Left lung (tissue), 10 donors: ENCODE measurements around the gene IQGAP3. TPM values are rescaled to one million over a fixed set of nuclear protein-coding genes. Genes with fewer than 3 reads are reported as not detected.

Experiments
- ATAC-seq: fragments of 200-7000 bp; cut with Tn5 transposase; one replicate; pipeline ENCODE4 v1.9.1; 2020; ENCODE audit warnings: moderate library complexity
- DNase-seq, 4 donors: peaks; one replicate each; pipeline ENCODE4 v3.0.0-alpha.2; 2013 to 2020
- H3K27ac ChIP-seq, 2 donors: fragments of 200-600 bp; sonication (generic) in 1 of 2; one replicate each; pipeline versions ENCODE4 v1.5.0 to v1.8.0; 2020 to 2021
- H3K27me3 ChIP-seq, 2 donors: fragments of 200-600 bp; sonication (generic) in 1 of 2; one replicate each; pipeline versions ENCODE4 v1.5.0 to v1.8.0; 2020 to 2021
- H3K36me3 ChIP-seq, 2 donors: fragments of 200-600 bp; sonication (generic) in 1 of 2; one replicate each; pipeline versions ENCODE4 v1.5.0 to v1.8.0; 2020 to 2021
- H3K4me1 ChIP-seq, 2 donors: fragments of 200-600 bp; one replicate each; pipeline ENCODE4 v1.8.0; 2021
- H3K4me3 ChIP-seq, 2 donors: fragments of 200-600 bp; sonication (generic) in 1 of 2; one replicate each; pipeline versions ENCODE4 v1.5.0 to v1.8.0; 2020 to 2021; ENCODE audit warnings: mild to moderate bottlenecking in 1 of 2
- H3K9me3 ChIP-seq, 2 donors: fragments of 200-600 bp; sonication (generic) in 1 of 2; one replicate each; pipeline versions ENCODE4 v1.5.0 to v1.8.0; 2020 to 2021
- CTCF ChIP-seq, 2 donors: fragments of 200-600 bp; sonication (generic) in 1 of 2; IDR thresholded peaks; one replicate each; pipeline versions ENCODE4 v1.5.0 to v1.8.0; 2021; ENCODE audit warnings: antibody characterized with exemption in 2 of 2
- intact Hi-C, 2 donors: fragments of 100-400 bp; cut with DNase I; formaldehyde crosslinking; loops; one replicate each; pipeline versions ENCODE4 v1.11.2 to v1.14.2; 2022
- polyA plus RNA-seq, 6 donors: library from polyadenylated mRNA; unstranded; fragments of 120-200 nt; gene quantifications; one replicate each; pipeline ENCODE4 v1.2.1, GENCODE V29; 2013; ENCODE audit not compliant: insufficient read length in 6 of 6
- total RNA-seq, 2 donors: library from RNA; stranded (reverse); fragmentation: NEBNext Ultra II Directional; extraction: Animal tissue kit (Norgen Biotek cat#: 25700); gene quantifications; one replicate each; pipeline ENCODE4 v1.2.1, GENCODE V29; 2021
- donor health status: DM: no; HTN: yes; CAD: no.
- donor health status: DM: no; HTN: no; CAD: no.

Gene IQGAP3
- total and polyA plus RNA-seq, 8 donors, result 2.8 to 26.7 (median 13.1) TPM

- DNase-seq, result no peak
- intact Hi-C loops, result no loop called here
- TF ChIP-seq CTCF (IDR thresholded peaks at IDR 0.05), result no peak
- Histone ChIP-seq H3K36me3 (peaks cover 0 to 20% of the 10 kb centered on the region in 2 donors), H3K27me3 (no peaks in the 10 kb centered on the region), H3K4me3 (no peak overlapping the region), H3K27ac (no peak overlapping the region), H3K9me3 (no peaks in the 10 kb centered on the region), H3K4me1 (no peaks in the 10 kb centered on the region)
- ATAC-seq, result no peak
Observed at GRCh38 chr1:156532374-156532773, 40.0 kb downstream of the IQGAP3 start.

DNA sequence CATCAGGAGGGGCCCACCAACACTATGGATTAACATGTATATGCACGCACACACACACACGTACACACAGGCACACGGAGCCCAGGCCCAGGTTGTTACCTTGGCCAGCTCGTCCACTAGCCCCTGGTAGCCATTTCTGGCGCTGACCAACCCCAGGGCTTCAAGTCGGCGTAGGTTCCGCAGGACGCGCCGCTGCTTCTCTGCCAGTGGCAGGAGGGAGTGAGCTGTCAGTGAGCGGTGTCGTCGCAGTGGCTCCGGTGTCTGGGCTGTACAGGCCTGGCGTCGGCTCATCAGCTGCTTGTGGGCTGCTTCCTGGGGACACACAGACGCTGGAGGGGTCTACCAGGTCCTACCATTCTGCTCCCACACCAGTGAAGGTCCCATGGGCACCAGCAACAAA, 42.4 kb downstream of the IQGAP3 start:
- Histone ChIP-seq H3K36me3 (peaks cover 0 to 20% of the 10 kb centered on the region in 2 donors), H3K4me1 (peaks cover 0 to 10% of the 10 kb centered on the region in 2 donors), H3K9me3 (no peaks in the 10 kb centered on the region), H3K27ac (no peak overlapping the region), H3K27me3 (no peaks in the 10 kb centered on the region), H3K4me3 (no peak overlapping the region)
- no peak for ATAC-seq
- DNase-seq, result no peak
- TF ChIP-seq CTCF (IDR thresholded peaks at IDR 0.05), result no peak
- intact Hi-C loops, result no loop called here

DNA sequence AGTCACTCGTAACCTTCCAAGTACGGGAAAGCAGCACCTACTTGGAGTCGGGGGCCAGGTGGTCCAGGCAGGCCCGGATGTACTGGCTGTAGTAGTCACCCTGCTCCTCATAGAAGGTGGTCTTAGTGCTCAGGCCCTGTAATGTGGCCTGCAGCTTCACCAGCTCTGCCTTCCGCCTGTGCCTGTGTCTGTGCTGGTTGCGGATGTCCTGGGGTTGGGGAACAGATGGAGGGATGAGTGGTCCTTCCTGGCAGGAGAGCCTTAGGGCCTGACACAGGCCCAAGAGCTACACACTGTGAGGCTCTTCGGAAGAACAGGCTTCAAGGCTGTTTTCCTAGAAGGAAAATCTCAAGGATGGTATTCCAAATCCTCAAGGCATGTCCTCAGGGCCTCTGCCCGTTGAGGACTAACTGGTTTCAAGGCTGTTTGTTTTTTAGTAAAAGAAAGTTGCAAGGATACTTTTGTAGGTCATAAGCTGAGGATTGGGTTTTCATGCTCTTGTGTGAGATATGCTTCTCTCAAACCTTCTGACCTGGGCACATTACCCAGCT, 43.4 kb downstream of the IQGAP3 start:
- Histone ChIP-seq H3K4me3 (no peak overlapping the region), H3K9me3 (no peaks in the 10 kb centered on the region), H3K27me3 (no peaks in the 10 kb centered on the region), H3K4me1 (peaks cover 0 to 20% of the 10 kb centered on the region in 2 donors), H3K36me3 (peaks cover 0 to 16% of the 10 kb centered on the region in 2 donors), H3K27ac (no peak overlapping the region)
- DNase-seq (no peak), ATAC-seq (no peak)
- intact Hi-C loops, result no loop called here
- no peak for TF ChIP-seq CTCF (IDR thresholded peaks at IDR 0.05)

GRCh38 chr1:156528231-156528630, 44.1 kb downstream of the IQGAP3 start:
- Histone ChIP-seq H3K4me3 (no peak overlapping the region), H3K36me3 (peaks cover 0 to 16% of the 10 kb centered on the region in 2 donors), H3K4me1 (peaks cover 0 to 22% of the 10 kb centered on the region in 2 donors), H3K9me3 (no peaks in the 10 kb centered on the region), H3K27me3 (no peaks in the 10 kb centered on the region), H3K27ac (no peak overlapping the region)
- intact Hi-C loops, result no loop called here
- no peak for TF ChIP-seq CTCF (IDR thresholded peaks at IDR 0.05)
- ATAC-seq (no peak), DNase-seq (no peak)

DNA sequence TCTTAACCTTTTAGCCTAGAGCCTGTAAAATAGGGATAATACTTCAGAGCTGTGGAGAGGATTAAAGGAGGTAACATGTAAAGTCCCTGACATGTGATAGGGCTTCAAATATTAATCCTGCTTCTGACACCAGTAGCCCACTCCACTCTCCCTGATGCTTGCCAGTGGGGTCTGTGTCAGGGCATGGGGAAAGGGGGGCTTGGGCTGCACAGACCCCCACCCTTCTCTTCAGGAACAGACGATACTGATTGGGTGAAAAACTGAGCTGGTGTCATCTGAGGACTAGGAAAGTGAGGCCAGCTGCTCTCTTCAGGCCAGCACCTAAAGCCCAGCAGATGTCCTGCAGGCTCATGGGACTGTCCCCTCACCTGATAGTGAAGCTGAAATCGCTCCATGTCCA, 44.8 kb downstream of the IQGAP3 start:
- ATAC-seq (no peak), DNase-seq (no peak)
- Histone ChIP-seq H3K4me3 (no peak overlapping the region), H3K27ac (no peak overlapping the region), H3K9me3 (no peaks in the 10 kb centered on the region), H3K36me3 (peaks cover 0 to 16% of the 10 kb centered on the region in 2 donors), H3K4me1 (peaks cover 0 to 22% of the 10 kb centered on the region in 2 donors), H3K27me3 (no peaks in the 10 kb centered on the region)
- intact Hi-C loops, result no loop called here
- TF ChIP-seq CTCF (IDR thresholded peaks at IDR 0.05), result no peak
